Lower leg skin (tissue), 3 donors: ENCODE results near the gene ABTB2.

Experiments
- POLR2A ChIP-seq, 2 donors: fragments of 450-650 bp; IDR thresholded peaks; one replicate each; pipeline ENCODE4 v1.6.1; 2016 to 2017; ENCODE audit warnings: antibody characterized with exemption in 2 of 2, mild to moderate bottlenecking in 1 of 2, moderate library complexity in 1 of 2
- TF ChIP-seq, protein P1 (sequence below), 3 donors: fragments of 450-650 bp; IDR thresholded peaks; one replicate each; pipeline ENCODE4 v1.5.1; 2016; ENCODE audit warnings: antibody characterized with exemption in 3 of 3, mild to moderate bottlenecking in 3 of 3, moderate library complexity in 2 of 3

DNA sequence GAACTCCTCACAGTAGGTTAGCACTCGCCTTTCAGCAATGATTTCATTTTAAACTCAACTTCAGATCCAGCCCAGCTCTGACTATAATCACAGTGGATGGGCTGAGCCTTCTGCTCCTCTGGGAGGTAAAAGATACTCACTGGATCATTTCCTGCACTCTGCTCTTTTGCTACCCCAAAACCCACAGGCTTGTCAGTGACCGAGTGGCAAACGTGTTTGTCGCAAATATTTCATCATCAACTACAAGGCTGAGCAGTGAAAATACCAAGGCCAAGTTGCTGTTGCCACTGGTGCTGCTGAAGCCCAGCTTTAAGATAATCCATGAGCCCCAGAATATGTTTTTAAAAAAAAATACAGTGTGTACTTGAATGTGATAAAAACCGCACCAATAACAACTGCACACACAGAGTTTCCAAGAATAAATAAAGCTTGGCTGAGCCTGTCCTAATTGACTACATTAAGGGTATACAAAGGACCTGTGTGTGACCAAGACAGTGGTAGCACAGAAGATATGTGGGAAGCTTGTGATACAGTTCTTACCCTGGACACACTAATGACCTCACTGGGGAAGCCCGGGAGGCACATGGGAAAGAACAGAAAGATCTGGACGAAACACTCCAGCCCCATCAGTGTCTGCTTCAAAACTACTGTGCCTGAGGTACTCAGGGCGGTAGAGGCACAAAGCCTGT, 41.3 kb downstream of the ABTB2 start:
- TF ChIP-seq POLR2A (IDR thresholded peaks at IDR 0.05): no peak
- TF ChIP-seq, protein P1, sequence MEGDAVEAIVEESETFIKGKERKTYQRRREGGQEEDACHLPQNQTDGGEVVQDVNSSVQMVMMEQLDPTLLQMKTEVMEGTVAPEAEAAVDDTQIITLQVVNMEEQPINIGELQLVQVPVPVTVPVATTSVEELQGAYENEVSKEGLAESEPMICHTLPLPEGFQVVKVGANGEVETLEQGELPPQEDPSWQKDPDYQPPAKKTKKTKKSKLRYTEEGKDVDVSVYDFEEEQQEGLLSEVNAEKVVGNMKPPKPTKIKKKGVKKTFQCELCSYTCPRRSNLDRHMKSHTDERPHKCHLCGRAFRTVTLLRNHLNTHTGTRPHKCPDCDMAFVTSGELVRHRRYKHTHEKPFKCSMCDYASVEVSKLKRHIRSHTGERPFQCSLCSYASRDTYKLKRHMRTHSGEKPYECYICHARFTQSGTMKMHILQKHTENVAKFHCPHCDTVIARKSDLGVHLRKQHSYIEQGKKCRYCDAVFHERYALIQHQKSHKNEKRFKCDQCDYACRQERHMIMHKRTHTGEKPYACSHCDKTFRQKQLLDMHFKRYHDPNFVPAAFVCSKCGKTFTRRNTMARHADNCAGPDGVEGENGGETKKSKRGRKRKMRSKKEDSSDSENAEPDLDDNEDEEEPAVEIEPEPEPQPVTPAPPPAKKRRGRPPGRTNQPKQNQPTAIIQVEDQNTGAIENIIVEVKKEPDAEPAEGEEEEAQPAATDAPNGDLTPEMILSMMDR (IDR thresholded peaks at IDR 0.05): no peak
